HFFc6 (cell line): ENCODE results near the gene VAV3. TPM values are rescaled to one million over a fixed set of nuclear protein-coding genes. Genes with fewer than 3 reads are reported as not detected.

Experiments used
- DNase-seq: peaks from one replicate; pipeline ENCODE4 v3.0.0-alpha.2; 2018
- H3K27ac Mint-ChIP-seq: 2 replicates; pipeline ENCODE4 v1.8.0; 2020; ENCODE audit warnings: mild to moderate bottlenecking, mixed read lengths
- H3K27me3 Mint-ChIP-seq: 2 replicates; pipeline ENCODE4 v1.8.0; 2021; ENCODE audit warnings: mild to moderate bottlenecking, moderate library complexity, mixed read lengths; ENCODE audit not compliant: insufficient read depth
- H3K36me3 Mint-ChIP-seq: 2 replicates; pipeline ENCODE4 v1.8.0; 2021; ENCODE audit warnings: low read depth, mixed read lengths
- H3K4me1 Mint-ChIP-seq: 2 replicates; pipeline ENCODE4 v1.8.0; 2020; ENCODE audit warnings: low read depth, mixed read lengths
- H3K4me3 Mint-ChIP-seq: 2 replicates; pipeline ENCODE4 v1.8.0; 2020; ENCODE audit warnings: mild to moderate bottlenecking, moderate library complexity, mixed read lengths
- H3K9me3 Mint-ChIP-seq: 2 replicates; pipeline ENCODE4 v1.8.0; 2020; ENCODE audit warnings: mild to moderate bottlenecking, mixed read lengths
- total RNA-seq, 6 experiments: library from RNA; stranded (reverse); fragmentation: NEBNext Ultra II Directional; extraction: Animal tissue kit (Norgen Biotek cat#: 25700); gene quantifications; 2 replicates in 1 of 6; 3 replicates in 5 of 6; pipeline ENCODE4 v1.2.3, GENCODE V29; 2021
- TF ChIP-seq, protein P1 (sequence below): fragments of 200-600 bp; sonication (generic); IDR thresholded peaks from 2 replicates; pipeline ENCODE4 v1.5.0; 2021; ENCODE audit warnings: antibody characterized with exemption, mild to moderate bottlenecking

The VAV3 gene
- total RNA-seq, 6 experiments from 2014 or later: not detected

DNA sequence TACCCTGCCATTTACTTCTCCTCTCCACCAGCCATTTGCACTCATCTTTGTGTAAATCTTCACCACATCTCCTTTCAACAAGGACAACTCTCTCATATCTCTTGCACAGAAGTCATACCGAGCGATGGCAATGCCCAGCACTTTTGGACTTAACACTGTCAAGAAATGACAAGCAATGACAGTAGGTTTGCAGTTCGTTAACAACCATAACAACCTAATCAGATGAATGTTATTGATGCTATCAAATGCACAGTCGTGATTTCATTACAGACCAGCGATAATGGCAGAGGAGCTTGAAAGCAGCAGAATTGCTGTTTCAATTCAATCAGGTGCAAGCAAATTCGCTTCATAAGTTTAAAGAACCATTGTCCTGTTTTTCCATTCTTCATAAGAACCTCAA, 390.9 kb downstream of the VAV3 start:
- no peak overlapping the region for H3K27ac Mint-ChIP-seq

DNA sequence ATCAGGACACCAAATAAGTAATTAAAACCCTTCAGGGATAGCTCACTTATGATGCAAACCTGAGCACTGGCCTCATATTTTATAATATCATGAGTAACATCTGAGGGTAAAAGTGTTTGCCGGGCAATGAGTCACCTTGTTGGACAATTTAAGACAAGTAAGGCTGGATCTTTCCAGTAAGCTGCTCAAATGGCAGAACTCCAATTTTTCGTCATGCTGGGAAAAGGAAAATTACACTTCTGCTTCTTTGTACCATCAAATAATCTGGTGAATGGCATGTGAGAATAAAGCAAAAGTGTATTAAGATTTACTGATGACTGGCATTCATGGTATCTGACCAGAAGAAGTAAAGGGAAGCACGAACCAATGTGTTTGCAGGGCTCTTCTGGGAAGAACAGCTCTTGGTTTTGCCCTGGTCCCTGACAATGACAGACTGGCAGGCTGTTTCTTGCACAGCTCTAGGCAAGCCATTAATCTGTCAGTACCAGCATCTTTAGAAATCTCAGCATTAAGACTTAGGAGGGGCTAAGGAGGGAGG, 392.2 kb downstream of the VAV3 start:
- H3K27ac Mint-ChIP-seq: no peak overlapping the region
- H3K36me3 Mint-ChIP-seq: no peaks in the 10 kb centered on the region; the same call in 1 of the 2 replicates
- no peak overlapping the region for H3K4me3 Mint-ChIP-seq
- TF ChIP-seq, protein P1, sequence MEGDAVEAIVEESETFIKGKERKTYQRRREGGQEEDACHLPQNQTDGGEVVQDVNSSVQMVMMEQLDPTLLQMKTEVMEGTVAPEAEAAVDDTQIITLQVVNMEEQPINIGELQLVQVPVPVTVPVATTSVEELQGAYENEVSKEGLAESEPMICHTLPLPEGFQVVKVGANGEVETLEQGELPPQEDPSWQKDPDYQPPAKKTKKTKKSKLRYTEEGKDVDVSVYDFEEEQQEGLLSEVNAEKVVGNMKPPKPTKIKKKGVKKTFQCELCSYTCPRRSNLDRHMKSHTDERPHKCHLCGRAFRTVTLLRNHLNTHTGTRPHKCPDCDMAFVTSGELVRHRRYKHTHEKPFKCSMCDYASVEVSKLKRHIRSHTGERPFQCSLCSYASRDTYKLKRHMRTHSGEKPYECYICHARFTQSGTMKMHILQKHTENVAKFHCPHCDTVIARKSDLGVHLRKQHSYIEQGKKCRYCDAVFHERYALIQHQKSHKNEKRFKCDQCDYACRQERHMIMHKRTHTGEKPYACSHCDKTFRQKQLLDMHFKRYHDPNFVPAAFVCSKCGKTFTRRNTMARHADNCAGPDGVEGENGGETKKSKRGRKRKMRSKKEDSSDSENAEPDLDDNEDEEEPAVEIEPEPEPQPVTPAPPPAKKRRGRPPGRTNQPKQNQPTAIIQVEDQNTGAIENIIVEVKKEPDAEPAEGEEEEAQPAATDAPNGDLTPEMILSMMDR: no peak
- H3K4me1 Mint-ChIP-seq: no peaks in the 10 kb centered on the region
- H3K27me3 Mint-ChIP-seq: no peaks in the 10 kb centered on the region; the same call in 1 of the 2 replicates
- H3K9me3 Mint-ChIP-seq: peaks cover 32% of the 10 kb centered on the region
- peak; percentile 14 for DNase-seq

More for the DNA sequence above, 390.9 kb downstream of the VAV3 start:
- Mint-ChIP-seq H3K9me3 (peaks cover 30% of the 10 kb centered on the region), H3K36me3 (no peaks in the 10 kb centered on the region; the same call in 1 of the 2 replicates), H3K4me1 (no peaks in the 10 kb centered on the region), H3K4me3 (no peak overlapping the region), H3K27me3 (no peaks in the 10 kb centered on the region; the same call in 1 of the 2 replicates)
- DNase-seq: no peak
- TF ChIP-seq, protein P1: no peak

DNA sequence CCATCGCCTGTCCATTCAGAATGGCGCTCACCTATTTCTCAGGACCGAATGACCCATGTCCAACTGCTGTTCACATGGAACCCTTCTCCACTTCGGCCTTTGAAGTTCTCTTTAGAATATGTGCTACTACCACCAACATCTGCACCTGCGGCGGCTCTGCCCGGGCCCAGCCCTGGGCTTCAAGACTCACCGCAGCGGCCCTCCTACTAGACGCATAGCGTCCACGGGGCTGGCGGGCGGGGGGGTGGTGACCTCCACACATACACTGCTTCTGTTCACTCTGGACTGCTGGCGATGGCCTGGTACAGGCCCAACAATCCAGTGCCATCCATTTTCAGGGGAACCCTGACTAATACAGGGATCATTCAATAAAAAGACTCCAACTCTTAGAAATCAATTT, 394.2 kb downstream of the VAV3 start:
- Mint-ChIP-seq H3K9me3 (peaks cover 24% of the 10 kb centered on the region), H3K4me1 (no peaks in the 10 kb centered on the region), H3K36me3 (no peaks in the 10 kb centered on the region; the same call in 1 of the 2 replicates), H3K27ac (no peak overlapping the region), H3K4me3 (no peak overlapping the region), H3K27me3 (no peaks in the 10 kb centered on the region)
- TF ChIP-seq, protein P1: no peak
- no peak for DNase-seq

DNA sequence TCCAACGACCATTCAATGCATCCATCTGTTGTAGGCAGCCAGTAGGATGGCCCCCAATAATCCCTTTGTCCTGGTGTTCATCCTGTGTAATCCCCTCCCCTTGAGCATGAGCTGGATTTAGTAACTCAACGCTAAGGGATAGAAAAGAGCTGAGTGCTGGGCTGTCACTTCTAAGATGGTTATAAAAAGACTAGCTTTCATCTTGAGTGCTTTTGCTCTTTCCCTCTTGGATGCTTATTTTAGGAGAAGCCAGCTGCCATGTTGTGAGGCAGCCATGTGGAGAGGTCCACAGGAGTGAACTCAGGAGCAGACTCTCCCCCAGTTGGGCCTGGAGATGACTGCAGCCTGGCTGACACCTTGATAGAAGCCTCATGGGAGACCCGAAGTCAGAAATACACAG, 401.5 kb downstream of the VAV3 start:
- no peak overlapping the region for H3K27ac Mint-ChIP-seq
- H3K9me3 Mint-ChIP-seq: peaks cover 16% of the 10 kb centered on the region
- no peak for DNase-seq
- H3K4me1 Mint-ChIP-seq: no peaks in the 10 kb centered on the region
- no peaks in the 10 kb centered on the region for H3K27me3 Mint-ChIP-seq
- TF ChIP-seq, protein P1: no peak
- no peak overlapping the region for H3K4me3 Mint-ChIP-seq
- H3K36me3 Mint-ChIP-seq: no peaks in the 10 kb centered on the region; the same call in 1 of the 2 replicates

DNA sequence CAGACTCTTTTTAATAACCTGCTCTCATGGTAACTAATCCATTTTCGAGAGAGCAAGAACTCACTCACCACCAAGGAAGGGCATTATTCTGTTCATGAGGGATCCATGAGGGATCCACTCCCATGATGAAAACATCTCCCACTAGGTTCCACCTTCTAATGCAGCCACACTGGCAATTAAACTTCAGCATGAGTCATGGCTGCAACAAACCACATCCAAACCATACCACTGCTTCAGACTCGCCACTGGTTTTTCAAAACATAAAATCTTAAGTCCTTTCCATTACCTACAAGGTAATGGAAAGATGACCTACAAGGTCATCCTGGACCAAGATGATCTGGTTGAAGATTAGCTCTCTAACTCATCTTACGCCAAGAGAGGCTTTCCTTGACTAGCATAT, 405.1 kb downstream of the VAV3 start:
- no peak for DNase-seq
- Mint-ChIP-seq H3K36me3 (no peaks in the 10 kb centered on the region), H3K4me3 (no peak overlapping the region), H3K27me3 (no peaks in the 10 kb centered on the region), H3K9me3 (peaks cover 15% of the 10 kb centered on the region), H3K27ac (no peak overlapping the region), H3K4me1 (no peaks in the 10 kb centered on the region)
- TF ChIP-seq, protein P1: no peak
